IPS DF 4.7 (cell line): ENCODE results near the gene DIAPH2.

ENCODE experiments used
- DNase-seq: peaks from one replicate; pipeline ENCODE4 v3.0.0-alpha.2; 2013; ENCODE audit warnings: low spot score; ENCODE audit errors: extremely low read depth

Gene DIAPH2

GRCh38 chrX:97045470-97045869, 360.8 kb downstream of the DIAPH2 start:
- no peak for DNase-seq

- DNase-seq: no peak
Observed at GRCh38 chrX:97046867-97047266, 362.2 kb downstream of the DIAPH2 start.

GRCh38 chrX:97050392-97050791, 365.8 kb downstream of the DIAPH2 start:
- no peak for DNase-seq

GRCh38 chrX:97057349-97057909, 372.8 kb downstream of the DIAPH2 start:
- no peak for DNase-seq

GRCh38 chrX:97060020-97060419, 375.4 kb downstream of the DIAPH2 start:
- DNase-seq: peak; percentile 9

GRCh38 chrX:97065066-97065465, 380.4 kb downstream of the DIAPH2 start:
- DNase-seq: no peak

- no peak for DNase-seq
Observed at GRCh38 chrX:97065973-97066372, 381.3 kb downstream of the DIAPH2 start.

- no peak for DNase-seq
Observed at GRCh38 chrX:97066381-97066780, 381.7 kb downstream of the DIAPH2 start.

GRCh38 chrX:97070346-97070745, 385.7 kb downstream of the DIAPH2 start:
- no peak for DNase-seq

- DNase-seq: no peak
Observed at GRCh38 chrX:97074400-97074799, 389.8 kb downstream of the DIAPH2 start.

GRCh38 chrX:97089116-97089515, 404.5 kb downstream of the DIAPH2 start:
- DNase-seq: no peak

GRCh38 chrX:97096385-97096784, 411.7 kb downstream of the DIAPH2 start:
- DNase-seq: no peak

- no peak for DNase-seq
Observed at GRCh38 chrX:97102938-97103337, 418.3 kb downstream of the DIAPH2 start.

- DNase-seq: no peak
Observed at GRCh38 chrX:97109730-97110129, 425.1 kb downstream of the DIAPH2 start.

- DNase-seq: no peak
Observed at GRCh38 chrX:97117572-97117971, 432.9 kb downstream of the DIAPH2 start.

GRCh38 chrX:97119474-97120109, 434.9 kb downstream of the DIAPH2 start:
- DNase-seq: no peak

- DNase-seq: no peak
Observed at GRCh38 chrX:97123001-97123400, 438.4 kb downstream of the DIAPH2 start.

GRCh38 chrX:97126020-97126419, 441.4 kb downstream of the DIAPH2 start:
- no peak for DNase-seq

- no peak for DNase-seq
Observed at GRCh38 chrX:97132664-97133415, 448.2 kb downstream of the DIAPH2 start.

GRCh38 chrX:97145934-97146333, 461.3 kb downstream of the DIAPH2 start:
- DNase-seq: no peak

GRCh38 chrX:97155816-97156215, 471.2 kb downstream of the DIAPH2 start:
- DNase-seq: no peak

- DNase-seq: no peak
Observed at GRCh38 chrX:97158269-97158668, 473.6 kb downstream of the DIAPH2 start.
